SIG-M5 (cell line): Measurements from ENCODE around the gene FRMPD4.

ENCODE experiments used
- DNase-seq: peaks from one replicate; lab custom pipeline; 2025; lab: John Stamatoyannopoulos, UW

Gene FRMPD4

DNA sequence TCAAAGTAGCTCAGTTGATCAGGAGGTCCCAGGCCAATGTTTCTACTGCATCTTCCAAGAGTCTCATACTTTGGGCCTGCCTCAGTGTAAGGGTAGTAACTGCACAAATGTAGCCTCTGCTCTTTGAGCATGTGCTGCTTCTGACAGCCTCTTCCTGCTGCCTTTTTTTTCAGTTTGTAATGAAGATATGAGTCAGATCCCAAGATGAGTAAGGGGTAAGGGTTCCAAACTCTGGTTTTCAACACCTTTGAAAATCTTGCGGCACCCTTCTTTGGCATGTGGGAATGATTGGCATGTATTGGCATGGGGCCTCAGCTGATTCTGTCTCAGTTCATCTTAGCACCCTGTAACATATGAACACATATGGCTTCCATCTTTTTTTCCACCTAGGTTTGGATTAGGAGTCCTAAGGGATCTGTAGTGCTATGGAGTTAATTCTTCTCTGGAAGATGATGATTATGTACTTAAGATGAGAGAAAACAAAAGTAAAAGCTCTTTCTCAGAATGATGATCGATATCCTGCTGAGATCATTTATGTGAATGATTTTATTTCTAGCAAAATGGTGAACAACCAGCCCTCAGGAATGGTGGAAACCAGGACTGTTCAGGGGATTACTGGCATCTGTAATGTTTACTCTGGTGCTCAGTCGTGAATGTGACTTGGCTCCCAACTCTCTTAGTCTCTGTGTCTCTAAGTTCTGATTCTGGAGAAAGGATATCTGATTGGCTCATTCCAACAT is 534.3 kb downstream of the FRMPD4 start:
- no peak for DNase-seq

GRCh38 chrX:12673487-12673886 is 535.2 kb downstream of the FRMPD4 start:
- no peak for DNase-seq

GRCh38 chrX:12679522-12679921 is 541.2 kb downstream of the FRMPD4 start:
- no peak for DNase-seq

DNA sequence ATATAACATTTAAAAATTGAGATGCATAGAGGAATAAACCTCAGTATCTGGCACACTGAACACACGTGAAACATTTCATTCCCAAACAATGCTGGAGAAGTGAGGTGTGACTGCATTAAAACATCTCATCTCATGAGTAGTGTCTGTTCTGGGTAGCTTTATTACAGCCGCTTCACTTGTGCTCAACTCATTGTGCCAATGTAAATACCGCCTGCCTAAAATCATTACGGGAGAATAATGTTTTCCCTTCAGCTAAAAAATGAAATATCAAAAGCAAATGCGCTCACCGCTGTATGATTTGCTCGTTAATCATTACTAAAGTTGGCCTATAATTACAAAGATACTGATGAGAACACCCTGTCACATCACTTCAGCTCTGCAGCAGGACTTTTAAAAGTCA is 542.8 kb downstream of the FRMPD4 start:
- no peak for DNase-seq

- DNase-seq, result no peak
These were observed 547.3 kb downstream of the FRMPD4 start for GRCh38 chrX:12685541-12685940.

GRCh38 chrX:12686331-12686730 is 548.1 kb downstream of the FRMPD4 start:
- no peak for DNase-seq

- no peak for DNase-seq
These were observed 552.4 kb downstream of the FRMPD4 start for GRCh38 chrX:12690646-12691045.

GRCh38 chrX:12693754-12694153 is 555.5 kb downstream of the FRMPD4 start:
- DNase-seq, result no peak

DNA sequence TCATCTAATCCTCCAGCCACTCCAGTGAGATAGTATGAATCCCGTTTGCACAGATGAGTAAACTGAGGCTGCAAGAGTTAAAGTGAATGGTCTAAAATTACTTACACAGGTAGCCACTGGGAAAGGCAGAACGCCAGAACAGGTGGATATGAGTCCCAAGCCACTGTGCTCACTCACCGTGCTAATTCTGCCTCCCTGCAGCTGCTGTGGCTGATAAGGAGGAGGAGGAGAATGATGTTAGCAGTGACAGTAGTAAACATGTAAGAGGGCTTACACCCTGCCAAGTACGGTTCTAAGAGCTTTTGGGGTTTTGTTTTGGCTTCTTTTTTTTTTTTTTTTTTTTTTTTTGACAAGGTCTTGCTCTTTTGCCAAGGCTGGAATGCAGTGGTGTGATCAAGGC is 562.5 kb downstream of the FRMPD4 start:
- DNase-seq, result no peak

GRCh38 chrX:12701628-12702027 is 563.4 kb downstream of the FRMPD4 start:
- no peak for DNase-seq

DNA sequence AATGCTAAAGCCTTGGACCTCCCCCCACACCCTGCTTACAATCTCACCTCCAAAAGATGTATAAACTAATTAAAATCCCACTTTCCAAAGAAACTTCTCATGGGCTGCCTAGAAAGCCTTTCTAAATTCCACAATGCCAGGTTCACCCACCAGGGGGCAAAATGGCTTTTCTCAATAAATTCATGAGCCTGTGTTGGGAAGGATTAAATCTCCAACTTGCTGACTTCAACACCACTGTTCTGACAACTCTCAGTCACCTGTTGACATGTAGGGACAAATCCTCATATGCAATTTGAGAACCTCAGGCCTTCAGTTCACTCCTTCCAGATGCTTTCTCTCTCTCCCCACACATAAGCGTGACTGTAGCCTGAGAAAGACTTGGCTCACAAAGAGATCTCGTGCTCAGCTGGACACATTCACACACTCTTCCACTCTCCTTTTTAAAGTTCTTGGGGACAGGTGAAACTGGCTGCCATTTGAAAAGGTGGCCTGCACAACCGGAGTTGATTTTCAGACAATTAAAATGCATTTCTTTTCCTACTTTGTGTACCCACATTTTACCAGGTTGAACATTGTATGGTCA is 564.3 kb downstream of the FRMPD4 start:
- no peak for DNase-seq

DNA sequence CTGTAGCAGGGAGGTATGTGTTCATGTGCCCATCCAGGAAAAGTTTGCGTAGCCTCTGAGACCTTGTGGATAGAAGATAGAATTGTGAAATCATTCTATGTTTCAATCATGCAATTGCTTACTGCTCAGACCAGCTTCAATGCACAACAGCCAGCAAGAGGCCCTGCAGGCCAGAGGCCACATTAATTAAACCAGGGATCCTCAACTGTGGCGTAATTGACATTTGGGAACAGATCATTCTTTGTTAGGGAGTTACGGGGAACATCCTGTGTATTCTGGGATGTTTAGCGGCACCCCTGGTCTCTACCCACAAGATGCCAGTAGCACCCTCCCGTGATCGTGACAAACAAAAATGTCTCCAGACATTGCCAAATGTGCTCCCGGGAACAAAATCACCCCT is 566.4 kb downstream of the FRMPD4 start:
- DNase-seq, result no peak

DNA sequence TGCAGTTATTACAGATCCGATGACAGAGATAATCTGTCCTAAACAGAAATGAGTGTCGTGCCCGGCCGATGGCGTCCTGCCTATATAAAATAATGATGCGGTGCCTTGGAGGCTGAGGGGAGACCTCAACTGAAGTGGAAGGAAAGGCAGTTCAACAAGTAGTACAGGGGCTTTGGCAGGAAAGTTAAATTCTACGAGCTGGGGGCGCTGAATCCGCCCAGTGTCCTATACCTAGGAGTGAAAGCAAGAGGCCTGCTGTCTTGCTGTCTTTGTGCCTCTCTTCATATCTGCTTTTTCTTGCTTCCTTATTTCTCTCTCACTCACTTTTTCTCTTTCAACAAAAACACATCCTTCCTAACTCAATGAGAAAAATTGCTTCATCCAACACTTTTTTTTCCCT is 570.8 kb downstream of the FRMPD4 start:
- DNase-seq, result no peak

- no peak for DNase-seq
These were observed 573.3 kb downstream of the FRMPD4 start for GRCh38 chrX:12711435-12712040.

DNA sequence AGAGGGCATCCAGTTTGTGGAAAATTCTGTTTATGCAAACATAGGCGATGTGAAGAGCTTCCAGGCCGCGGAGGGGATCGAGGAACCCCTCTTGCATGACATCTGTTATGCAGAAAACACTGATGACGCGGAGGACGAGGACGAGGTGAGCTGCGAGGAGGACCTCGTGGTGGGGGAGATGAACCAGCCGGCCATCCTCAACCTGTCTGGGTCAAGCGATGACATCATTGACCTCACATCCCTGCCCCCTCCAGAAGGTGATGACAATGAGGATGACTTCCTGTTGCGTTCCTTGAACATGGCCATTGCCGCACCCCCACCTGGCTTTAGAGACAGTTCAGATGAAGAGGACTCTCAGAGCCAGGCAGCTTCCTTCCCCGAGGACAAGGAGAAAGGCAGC is 578.3 kb downstream of the FRMPD4 start:
- DNase-seq, result no peak

DNA sequence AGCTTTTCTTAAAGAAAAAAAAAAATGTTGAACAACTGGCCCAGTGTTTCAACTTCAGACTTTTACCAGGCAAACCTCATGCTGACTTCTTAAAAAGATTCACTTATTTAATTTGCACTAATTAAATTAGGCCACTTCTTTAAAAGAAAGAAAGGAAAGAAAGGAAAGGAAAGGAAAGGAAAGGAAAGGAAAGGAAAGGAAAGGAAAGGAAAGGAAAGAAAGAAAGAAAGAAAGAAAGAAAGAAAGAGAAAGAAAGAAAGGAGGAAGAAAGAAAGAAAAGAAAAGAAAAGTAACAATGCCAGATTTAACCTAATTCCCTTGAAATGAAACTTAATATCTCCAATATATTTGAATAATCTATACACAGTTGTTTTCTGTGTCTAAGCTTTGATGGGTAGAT is 581.6 kb downstream of the FRMPD4 start:
- DNase-seq, result no peak

GRCh38 chrX:12721042-12721441 is 582.8 kb downstream of the FRMPD4 start:
- DNase-seq, result no peak

DNA sequence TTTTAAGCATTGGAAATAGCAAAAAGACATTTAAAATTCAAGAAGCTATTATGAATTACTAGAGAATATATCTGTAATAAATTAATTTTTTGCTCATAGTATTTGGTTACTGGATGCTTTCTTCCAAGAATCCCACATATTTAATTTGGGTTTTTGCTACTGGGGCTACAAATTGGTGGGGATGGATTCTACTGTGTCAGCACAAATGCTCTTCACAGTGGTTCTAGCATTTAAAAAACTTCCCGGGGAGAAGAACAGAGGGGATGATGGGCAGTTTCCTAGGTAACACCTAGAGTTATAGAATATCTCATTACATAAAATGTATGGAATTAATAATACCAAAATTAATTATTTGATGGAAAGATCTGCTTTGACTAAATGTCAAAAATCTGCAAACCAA is 584.0 kb downstream of the FRMPD4 start:
- DNase-seq, result no peak

GRCh38 chrX:12741416-12741815 is 603.1 kb downstream of the FRMPD4 start:
- DNase-seq, result no peak

DNA sequence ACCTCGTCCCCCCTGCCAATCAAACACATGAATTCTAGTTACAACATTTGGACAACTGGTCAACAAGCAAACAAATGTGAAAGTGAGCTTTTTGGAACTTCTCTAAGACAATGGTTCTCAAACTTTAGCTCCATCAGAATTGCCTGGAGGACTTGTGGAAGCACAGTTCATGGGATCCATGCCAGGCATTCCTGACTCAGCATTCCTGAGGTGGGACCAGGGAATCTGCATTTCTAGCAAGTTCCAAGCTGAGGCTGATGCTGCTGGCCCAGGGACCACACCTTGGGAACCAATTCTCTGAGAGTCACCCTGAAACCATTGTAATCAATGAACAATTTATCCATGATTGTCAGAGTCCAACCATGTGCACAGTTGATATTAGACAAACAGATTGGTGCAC is 609.2 kb downstream of the FRMPD4 start:
- DNase-seq, result no peak

DNA sequence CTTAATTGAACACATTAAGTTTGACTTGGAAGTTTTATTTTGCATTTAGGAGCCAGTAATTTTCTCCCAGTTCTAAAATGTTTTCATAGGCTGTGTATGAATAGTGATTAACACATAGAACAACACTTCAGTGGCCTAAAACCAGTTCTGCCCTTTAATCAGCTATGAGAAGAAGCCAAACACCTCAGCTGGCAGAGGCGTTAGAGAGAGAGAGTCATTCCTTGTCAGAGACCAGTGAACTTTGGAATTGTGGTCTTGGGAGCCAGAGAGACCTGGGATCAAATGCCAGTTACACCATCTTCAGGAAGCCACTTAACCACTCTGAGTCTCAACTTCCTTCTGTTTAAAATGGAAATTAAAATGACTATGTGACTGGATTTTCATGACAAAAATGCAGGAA is 613.6 kb downstream of the FRMPD4 start:
- DNase-seq, result no peak

GRCh38 chrX:12753366-12753765 is 615.1 kb downstream of the FRMPD4 start:
- no peak for DNase-seq

GRCh38 chrX:12758291-12758690 is 620.0 kb downstream of the FRMPD4 start:
- DNase-seq, result no peak

DNA sequence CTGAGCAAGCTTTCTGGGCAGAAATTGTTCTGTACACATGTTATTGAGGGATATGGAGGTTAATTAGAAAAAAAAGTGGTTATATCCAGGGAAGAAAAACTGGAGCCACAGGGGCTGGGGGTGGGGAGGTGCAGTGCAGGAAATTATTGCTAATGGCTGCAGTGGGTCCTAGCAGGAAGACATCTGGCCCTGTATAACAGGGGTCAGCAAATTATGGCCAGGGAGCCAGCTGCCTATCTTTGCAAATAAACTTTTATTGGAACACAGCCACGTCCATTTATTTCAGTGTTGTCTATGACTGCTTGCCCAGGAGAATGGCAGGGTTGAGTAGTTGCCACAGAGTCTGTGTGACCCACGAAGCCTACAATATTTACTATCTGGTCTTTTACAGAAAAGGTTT is 629.6 kb downstream of the FRMPD4 start:
- no peak for DNase-seq
